Vagina (tissue), 2 donors: Measurements from ENCODE around the gene TMEM170A.

Experiments
- CTCF ChIP-seq, 3 experiments: fragments of 450-650 bp in 2 of 3; fragments of 200-600 bp in 1 of 3; sonication (generic) in 1 of 3; IDR thresholded peaks; one replicate each; pipeline ENCODE4 v1.5.1; 2017 to 2019; ENCODE audit warnings: antibody characterized with exemption in 3 of 3, mild to moderate bottlenecking in 2 of 3, moderate library complexity in 2 of 3
- POLR2A ChIP-seq, 2 donors: fragments of 450-650 bp; IDR thresholded peaks; one replicate each; pipeline ENCODE4 v1.6.1; 2017; ENCODE audit warnings: antibody characterized with exemption in 2 of 2, mild to moderate bottlenecking in 2 of 2, moderate library complexity in 2 of 2
- POLR2AphosphoS5 ChIP-seq, 2 donors: sonication (generic); formaldehyde crosslinking; IDR thresholded peaks; one replicate each; pipeline ENCODE4 v1.9.0; 2017; ENCODE audit warnings: antibody characterized with exemption in 2 of 2, mild to moderate bottlenecking in 2 of 2, low read depth in 1 of 2; ENCODE audit not compliant: insufficient read depth in 1 of 2

DNA sequence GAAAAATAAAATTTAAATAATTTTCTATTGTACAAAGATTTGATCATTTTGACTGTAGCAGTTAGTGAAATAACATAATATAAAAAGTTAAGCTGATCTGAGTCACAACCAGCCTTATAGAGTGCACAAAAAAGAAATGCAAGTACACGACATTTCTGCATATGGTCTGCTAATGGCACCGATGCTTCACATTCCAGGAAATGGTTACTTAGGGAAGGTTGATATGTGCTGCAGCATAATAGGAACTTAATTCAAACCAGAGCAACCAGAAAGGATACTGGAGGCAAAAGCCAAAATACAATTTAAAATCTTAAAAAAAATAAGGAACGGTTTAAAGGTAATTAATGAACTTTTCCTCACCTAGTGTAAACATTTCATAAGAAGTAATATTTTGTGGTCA is 21.2 kb downstream of the TMEM170A start:
- TF ChIP-seq CTCF (IDR thresholded peaks at IDR 0.05) (no peak), POLR2A (IDR thresholded peaks at IDR 0.05) (no peak), POLR2AphosphoS5 (IDR thresholded peaks at IDR 0.05; ENCODE audit: insufficient read depth in 1 of 2, low read depth in 1 of 2) (no peak)
